HG03469 (cell line): ENCODE results near the gene GARNL3.

Experiments
- ATAC-seq: cut with Tn5 transposase; IDR thresholded peaks from one replicate; pipeline ENCODE4 v1.9.1; 2021; ENCODE audit warnings: mild to moderate bottlenecking, moderate library complexity, moderate number of reproducible peaks; ENCODE audit not compliant: unreplicated experiment

The GARNL3 gene

DNA sequence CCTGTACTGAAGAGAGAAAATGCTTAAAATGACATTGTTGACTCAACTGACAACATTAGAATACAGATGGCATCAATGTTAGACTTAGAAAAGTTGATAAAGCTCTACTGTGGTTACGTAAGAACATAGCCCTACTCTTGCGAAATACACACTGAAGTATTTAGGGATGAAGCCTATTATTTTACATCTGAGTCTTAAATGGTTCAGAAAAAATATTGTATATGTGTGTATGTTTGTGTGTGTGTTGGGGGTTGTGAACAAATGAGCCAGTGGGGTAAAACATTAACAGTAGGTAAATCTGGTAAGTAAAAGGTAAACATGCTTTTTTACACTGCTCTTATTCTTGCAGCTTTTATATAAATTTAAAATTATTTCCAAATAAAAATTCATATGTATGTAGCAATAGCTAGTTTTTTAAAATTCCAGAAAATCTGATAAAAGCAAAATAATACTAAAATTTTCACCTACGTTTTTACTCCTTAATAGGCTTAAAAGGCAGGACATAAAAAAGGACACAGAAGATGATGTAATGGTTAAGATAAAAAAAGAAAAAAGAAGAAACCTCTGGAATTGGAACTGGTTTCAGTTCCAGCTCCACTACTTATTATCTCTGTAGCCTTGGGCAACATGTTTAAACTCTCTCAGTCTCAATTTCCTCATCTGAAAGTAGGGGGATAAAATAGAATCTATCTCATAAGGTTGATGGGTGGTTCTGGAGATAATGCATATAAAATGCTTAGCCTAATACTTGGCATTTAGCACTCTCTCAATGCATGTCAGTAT is 44.3 kb downstream of the GARNL3 start:
- ATAC-seq, result no peak

- no peak for ATAC-seq
Measured at GRCh38 chr9:127309715-127310114, 45.1 kb downstream of the GARNL3 start.

DNA sequence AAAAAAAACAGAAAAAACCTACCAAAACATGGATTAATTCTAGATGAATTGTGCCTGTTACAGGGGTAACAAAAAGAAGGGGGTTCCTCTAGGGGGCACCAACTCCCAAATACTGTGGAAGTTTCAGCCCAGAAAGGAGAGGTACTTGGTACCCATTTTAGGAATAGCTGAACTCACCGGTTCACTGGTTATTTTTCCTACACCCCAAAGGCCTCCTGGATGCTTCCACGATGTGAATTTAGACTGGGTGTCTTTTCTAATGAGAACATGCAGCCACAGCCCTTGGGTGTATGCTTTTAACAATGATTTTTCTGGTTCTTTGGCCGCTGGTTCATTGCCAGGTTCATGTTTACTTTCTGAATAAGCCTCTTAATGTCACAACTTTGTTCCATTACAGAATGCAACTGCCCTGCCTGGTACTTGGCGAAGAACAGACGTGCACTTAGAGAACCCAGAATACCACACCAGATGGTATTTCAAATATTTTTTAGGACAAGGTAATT is 46.7 kb downstream of the GARNL3 start:
- no peak for ATAC-seq

GRCh38 chr9:127313042-127313560 is 48.5 kb downstream of the GARNL3 start:
- ATAC-seq, result no peak

DNA sequence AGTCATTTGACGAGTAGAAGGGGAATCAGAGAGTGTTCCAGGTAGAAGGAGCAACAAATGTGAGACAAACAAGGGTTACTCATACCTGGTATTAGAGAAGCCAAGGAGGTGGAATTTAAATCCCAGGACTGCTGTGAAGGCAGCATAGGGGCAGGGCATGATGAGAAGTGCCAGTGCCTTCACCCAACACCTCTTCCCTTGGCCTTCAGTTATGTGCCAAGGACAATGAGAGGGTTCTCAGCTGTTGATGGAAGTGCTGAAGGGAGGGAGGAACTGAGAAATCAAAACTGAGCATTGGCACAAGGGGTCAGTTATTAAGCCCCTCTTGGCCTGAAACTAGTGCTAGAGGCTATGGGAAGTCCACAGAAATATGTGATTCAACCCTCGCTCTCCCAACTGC is 50.3 kb downstream of the GARNL3 start:
- no peak for ATAC-seq

GRCh38 chr9:127316586-127317323 is 52.2 kb downstream of the GARNL3 start:
- no peak for ATAC-seq

- no peak for ATAC-seq
Measured at GRCh38 chr9:127318651-127319167, 54.1 kb downstream of the GARNL3 start.

GRCh38 chr9:127319366-127320114 is 55.0 kb downstream of the GARNL3 start:
- no peak for ATAC-seq

GRCh38 chr9:127320115-127320378 is 55.5 kb downstream of the GARNL3 start:
- no peak for ATAC-seq

DNA sequence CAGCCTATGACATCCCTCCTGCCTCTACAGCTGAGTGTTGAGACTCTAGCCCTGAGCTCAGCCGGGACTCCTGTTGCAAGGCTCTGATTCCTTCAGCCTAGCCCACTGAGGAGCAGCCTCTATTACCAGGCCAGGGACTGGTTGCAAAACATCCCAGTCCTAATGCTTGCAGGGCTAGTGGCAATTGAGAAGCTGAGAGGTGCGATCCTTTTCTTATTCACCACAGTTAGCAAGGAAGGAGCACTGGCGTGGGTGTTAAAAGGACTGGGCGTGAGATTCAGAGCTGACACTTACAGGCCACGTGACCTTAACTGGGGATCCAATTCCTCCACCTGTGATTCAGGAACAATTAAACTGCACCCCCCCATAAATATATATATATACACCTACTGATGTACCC is 58.8 kb downstream of the GARNL3 start:
- ATAC-seq, result no peak

DNA sequence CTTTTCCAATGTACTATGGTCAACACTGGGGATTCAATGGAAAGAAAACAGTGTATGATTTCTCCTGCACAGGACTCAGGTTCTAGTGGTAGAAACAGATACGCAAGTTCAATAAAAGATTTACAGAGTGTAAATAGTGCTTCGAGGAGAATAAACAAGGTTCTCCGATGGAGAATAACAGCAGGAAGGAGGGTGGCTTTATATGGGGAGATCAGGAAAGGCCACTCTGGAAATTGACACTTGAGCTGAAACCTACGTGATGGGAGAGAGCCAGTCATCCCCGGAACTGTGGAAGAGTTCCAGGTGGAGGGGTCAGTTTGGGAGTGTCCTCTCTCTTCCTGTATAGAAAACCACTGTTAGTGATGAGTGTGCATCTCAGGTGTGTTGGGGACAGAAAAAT is 65.9 kb downstream of the GARNL3 start:
- ATAC-seq, result no peak

- ATAC-seq, result no peak
Measured at GRCh38 chr9:127333221-127334064, 68.9 kb downstream of the GARNL3 start.

- ATAC-seq, result no peak
Measured at GRCh38 chr9:127334725-127335124, 70.2 kb downstream of the GARNL3 start.

GRCh38 chr9:127336086-127336485 is 71.5 kb downstream of the GARNL3 start:
- ATAC-seq, result no peak

- no peak for ATAC-seq
Measured at GRCh38 chr9:127336506-127337352, 72.2 kb downstream of the GARNL3 start.

- ATAC-seq, result no peak
Measured at GRCh38 chr9:127340721-127341120, 76.1 kb downstream of the GARNL3 start.

- no peak for ATAC-seq
Measured at GRCh38 chr9:127341152-127341551, 76.6 kb downstream of the GARNL3 start.

- ATAC-seq, result no peak
Measured at GRCh38 chr9:127344368-127345000, 79.9 kb downstream of the GARNL3 start.

GRCh38 chr9:127345566-127345965 is 81.0 kb downstream of the GARNL3 start:
- no peak for ATAC-seq
